Measurements from ENCODE around the gene WNT6.

DNA sequence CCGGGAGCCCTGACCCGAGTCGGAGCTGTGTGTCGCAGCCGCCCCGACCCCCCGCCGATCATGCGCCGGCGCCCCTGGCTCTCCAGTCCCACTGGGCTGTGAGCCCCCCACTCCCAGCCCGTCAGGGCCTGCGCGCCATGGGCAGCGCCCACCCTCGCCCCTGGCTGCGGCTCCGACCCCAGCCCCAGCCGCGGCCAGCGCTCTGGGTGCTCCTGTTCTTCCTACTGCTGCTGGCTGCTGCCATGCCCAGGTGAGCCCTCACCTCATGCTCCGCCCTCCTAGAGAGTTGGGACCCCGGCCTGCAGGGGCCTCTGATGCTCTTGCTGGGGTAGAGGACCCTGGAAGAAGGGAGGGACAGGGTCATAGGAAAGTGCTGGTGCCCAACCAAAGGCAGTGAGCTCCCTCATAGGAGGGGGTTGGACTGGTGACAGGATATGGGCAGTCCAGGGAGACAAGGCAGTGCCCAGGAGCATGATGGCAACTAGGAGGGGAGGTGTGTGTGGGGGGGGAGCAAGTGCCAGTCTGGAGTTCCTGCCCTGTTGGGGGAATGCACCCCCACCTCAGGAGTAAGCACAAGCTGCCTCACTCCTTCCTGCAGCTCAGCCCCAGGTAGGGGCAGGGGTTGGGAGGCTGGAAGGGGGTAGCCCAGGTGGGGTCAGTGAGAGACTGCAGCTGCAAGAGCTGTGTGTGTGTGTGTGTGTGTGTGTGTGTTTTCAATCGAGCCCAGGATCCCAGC is 21.4 kb downstream of the WNT6 start:
- TF ChIP-seq, protein P1, sequence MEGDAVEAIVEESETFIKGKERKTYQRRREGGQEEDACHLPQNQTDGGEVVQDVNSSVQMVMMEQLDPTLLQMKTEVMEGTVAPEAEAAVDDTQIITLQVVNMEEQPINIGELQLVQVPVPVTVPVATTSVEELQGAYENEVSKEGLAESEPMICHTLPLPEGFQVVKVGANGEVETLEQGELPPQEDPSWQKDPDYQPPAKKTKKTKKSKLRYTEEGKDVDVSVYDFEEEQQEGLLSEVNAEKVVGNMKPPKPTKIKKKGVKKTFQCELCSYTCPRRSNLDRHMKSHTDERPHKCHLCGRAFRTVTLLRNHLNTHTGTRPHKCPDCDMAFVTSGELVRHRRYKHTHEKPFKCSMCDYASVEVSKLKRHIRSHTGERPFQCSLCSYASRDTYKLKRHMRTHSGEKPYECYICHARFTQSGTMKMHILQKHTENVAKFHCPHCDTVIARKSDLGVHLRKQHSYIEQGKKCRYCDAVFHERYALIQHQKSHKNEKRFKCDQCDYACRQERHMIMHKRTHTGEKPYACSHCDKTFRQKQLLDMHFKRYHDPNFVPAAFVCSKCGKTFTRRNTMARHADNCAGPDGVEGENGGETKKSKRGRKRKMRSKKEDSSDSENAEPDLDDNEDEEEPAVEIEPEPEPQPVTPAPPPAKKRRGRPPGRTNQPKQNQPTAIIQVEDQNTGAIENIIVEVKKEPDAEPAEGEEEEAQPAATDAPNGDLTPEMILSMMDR (conservative IDR thresholded peaks at IDR 0.05; ENCODE audit: low read depth, low read length), result no peak
- TF ChIP-seq EZH2 (IDR thresholded peaks at IDR 0.05; ENCODE audit: low read length, unreplicated experiment), result no peak

All from PC-3 (cell line).